CD4-positive, alpha-beta memory T cell (primary cell): ENCODE measurements around the gene CENPN. TPM values are rescaled to one million over a fixed set of nuclear protein-coding genes. Genes with fewer than 3 reads are reported as not detected.

Experiments
- CTCF ChIA-PET: fragments of 350-600 bp; sonication (Branson Sonifier 250); formaldehyde crosslinking; loops from one replicate; lab custom pipeline; 2021; ENCODE audit warnings: inconsistent platforms; ENCODE audit not compliant: partially characterized antibody; lab: Charles Lee
- POLR2A ChIA-PET: fragments of 350-600 bp; sonication (Branson Sonifier 250); formaldehyde crosslinking; loops from one replicate; lab custom pipeline; 2021; ENCODE audit not compliant: partially characterized antibody; lab: Charles Lee
- DNase-seq, 5 donors: peaks; one replicate each; pipeline versions ENCODE4 v3.0.0 to v3.0.0-alpha.2; 2020 to 2022; ENCODE audit warnings: mixed read lengths in 1 of 5
- H3K27ac ChIP-seq: one replicate; pipeline ENCODE4 v1.7.0; 2013; ENCODE audit warnings: low read depth, low read length
- H3K27me3 ChIP-seq: 2 replicates; pipeline ENCODE4 v1.7.0; 2013; ENCODE audit warnings: mild to moderate bottlenecking, low read length, moderate library complexity; ENCODE audit not compliant: insufficient read depth
- H3K36me3 ChIP-seq: 2 replicates; pipeline ENCODE4 v1.7.0; 2013; ENCODE audit warnings: mild to moderate bottlenecking, low read length, moderate library complexity; ENCODE audit not compliant: insufficient read depth
- H3K4me1 ChIP-seq: 2 replicates; pipeline ENCODE4 v1.7.0; 2013; ENCODE audit warnings: mild to moderate bottlenecking, low read length, moderate library complexity; ENCODE audit not compliant: insufficient read depth
- H3K4me3 ChIP-seq, 2 donors: one replicate each; pipeline ENCODE4 v1.7.0; 2013; ENCODE audit warnings: low read length in 2 of 2, mild to moderate bottlenecking in 1 of 2
- H3K9me3 ChIP-seq, 2 donors: one replicate each; pipeline ENCODE4 v1.7.0; 2013; ENCODE audit warnings: low read length in 2 of 2, control low read depth in 1 of 2; ENCODE audit not compliant: control insufficient read depth in 1 of 2
- H3K27ac Mint-ChIP-seq, 7 donors: one replicate each; pipeline ENCODE4 v1.8.0; 2020 to 2021; ENCODE audit warnings: mixed read lengths in 7 of 7, mild to moderate bottlenecking in 6 of 7, inconsistent platforms in 3 of 7, moderate library complexity in 3 of 7
- H3K27me3 Mint-ChIP-seq, 2 donors: one replicate each; pipeline ENCODE4 v1.8.0; 2020 to 2021; ENCODE audit warnings: mixed read lengths in 2 of 2
- H3K36me3 Mint-ChIP-seq, 2 donors: one replicate each; pipeline ENCODE4 v1.8.0; 2020 to 2021; ENCODE audit warnings: mixed read lengths in 2 of 2, inconsistent platforms in 1 of 2, mild to moderate bottlenecking in 1 of 2
- H3K4me1 Mint-ChIP-seq, 4 donors: one replicate each; pipeline ENCODE4 v1.8.0; 2020 to 2021; ENCODE audit warnings: mixed read lengths in 4 of 4, mild to moderate bottlenecking in 1 of 4
- H3K4me3 Mint-ChIP-seq, 8 donors: one replicate each; pipeline ENCODE4 v1.8.0; 2020 to 2021; ENCODE audit warnings: mixed read lengths in 8 of 8, mild to moderate bottlenecking in 7 of 8, moderate library complexity in 6 of 8, inconsistent platforms in 3 of 8
- H3K9me3 Mint-ChIP-seq, 8 donors: one replicate each; pipeline ENCODE4 v1.8.0; 2020 to 2021; ENCODE audit warnings: mixed read lengths in 8 of 8, mild to moderate bottlenecking in 5 of 8, inconsistent platforms in 3 of 8, moderate library complexity in 1 of 8
- intact Hi-C: fragments of 100-400 bp; cut with micrococcal nuclease; formaldehyde crosslinking; loops from one replicate; pipeline ENCODE4 v1.15.1; 2023
- polyA plus RNA-seq, 2 donors: library from polyadenylated mRNA; unstranded; fragments of 300-500 nt; fragmentation: Illumina TruSeq; gene quantifications; one replicate each; pipeline ENCODE4 v1.2.3, GENCODE V29; 2021
- total RNA-seq, 2 experiments: library from RNA; stranded (reverse); gene quantifications; one replicate each; pipeline ENCODE4 v1.2.3, GENCODE V29; 2021

CENPN gene
- total and polyA plus RNA-seq, 4 experiments from 2014 or later = 2.9 to 4.0 (median 3.6) TPM

GRCh38 chr16:81003610-81004460 is 3.2 kb upstream of the CENPN start:
- DNase-seq = peak in 2 of 5 donors; percentile 22 to 33
- Mint-ChIP-seq H3K27me3 (no peaks in the 10 kb centered on the region), H3K27ac (peak overlapping the region; percentile 78 to 100 (median 94)), H3K36me3 (peaks cover 0 to 17% of the 10 kb centered on the region in 2 donors), H3K4me1 (peaks cover 39 to 76% (median 62%) of the 10 kb centered on the region in 4 donors), H3K9me3 (peaks cover 0 to 9% (median 0%) of the 10 kb centered on the region in 8 donors), H3K4me3 (peak overlapping the region; percentile 64 to 94 (median 86))
- peaks cover 54% of the 10 kb centered on the region for H3K4me1 ChIP-seq
- ChIA-PET POLR2A (interaction anchor here (0.8 to 6.0 kb wide), 4 partner anchors 10 to 73 kb away, joined by 4 to 66 read pairs (median 6); partner anchors contain the start of genes ATMIN and C16orf46), CTCF (interaction anchor here (0.6 to 6.9 kb wide), 18 partner anchors 7 to 734 kb away, joined by 3 to 91 read pairs (median 4); partner anchors contain the start of genes ATMIN and C16orf46)
- peak overlapping the region; percentile 61 to 64 for H3K4me3 ChIP-seq
- no peaks in the 10 kb centered on the region for H3K9me3 ChIP-seq
- peak overlapping the region; percentile 74 for H3K27ac ChIP-seq
- intact Hi-C loops = loop anchor here (10.0 kb wide), 2 partner anchors 199 to 1719 kb away; partner anchors contain the start of gene CDYL2
- no peaks in the 10 kb centered on the region for H3K27me3 ChIP-seq
- no peaks in the 10 kb centered on the region for H3K36me3 ChIP-seq

GRCh38 chr16:81004646-81005353 is 2.2 kb upstream of the CENPN start:
- H3K4me3 ChIP-seq = peak overlapping the region; percentile 61 to 64
- Mint-ChIP-seq H3K9me3 (peaks cover 0 to 9% (median 0%) of the 10 kb centered on the region in 8 donors), H3K27ac (peak overlapping the region; percentile 78 to 100 (median 94)), H3K27me3 (no peaks in the 10 kb centered on the region), H3K4me3 (peak overlapping the region; percentile 64 to 94 (median 86)), H3K36me3 (peaks cover 0 to 17% of the 10 kb centered on the region in 2 donors), H3K4me1 (peaks cover 32 to 67% (median 53%) of the 10 kb centered on the region in 4 donors)
- no peaks in the 10 kb centered on the region for H3K27me3 ChIP-seq
- H3K27ac ChIP-seq = peak overlapping the region; percentile 74
- intact Hi-C loops = loop anchor here (5.0 to 10.0 kb wide), 3 partner anchors 200 to 1720 kb away; partner anchors contain the start of gene CDYL2
- peaks cover 54% of the 10 kb centered on the region for H3K4me1 ChIP-seq
- peak; percentile 46 to 70 (median 68) for DNase-seq
- CTCF ChIA-PET = interaction anchor here (0.6 to 6.9 kb wide), 20 partner anchors 8 to 733 kb away, joined by 3 to 91 read pairs (median 4); partner anchors contain the start of genes ATMIN, C16orf46 and GAN
- no peaks in the 10 kb centered on the region for H3K9me3 ChIP-seq
- POLR2A ChIA-PET = interaction anchor here (0.8 to 6.0 kb wide), 4 partner anchors 11 to 72 kb away, joined by 4 to 66 read pairs (median 6); partner anchors contain the start of genes ATMIN and C16orf46
- no peaks in the 10 kb centered on the region for H3K36me3 ChIP-seq

DNA sequence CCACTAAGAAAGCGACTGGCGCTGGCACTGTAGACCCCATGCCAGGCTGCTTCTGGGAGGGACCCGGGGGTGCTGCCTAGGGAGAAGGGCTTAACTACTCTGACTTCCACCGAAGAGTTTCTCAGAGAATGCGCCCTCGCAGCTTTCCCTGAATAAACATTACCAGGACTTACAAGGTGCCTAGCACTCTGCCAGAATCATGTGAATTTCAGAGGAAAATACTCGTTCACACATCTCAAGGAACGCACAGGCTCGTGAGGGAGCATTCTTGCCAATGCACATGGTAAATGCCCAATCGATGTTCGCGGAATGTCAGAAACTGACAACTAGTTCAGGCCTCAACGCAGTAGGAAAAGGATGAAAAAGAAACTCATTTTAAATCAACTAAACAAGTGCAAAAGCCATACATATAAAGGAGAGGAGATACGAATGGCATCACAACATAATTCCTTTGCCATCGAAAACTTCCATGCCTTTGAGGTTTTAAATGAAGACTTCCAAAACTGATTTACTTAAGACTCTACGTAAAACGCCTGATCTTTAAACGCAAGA is 1.3 kb upstream of the CENPN start:
- H3K27ac ChIP-seq = peak overlapping the region; percentile 95
- H3K9me3 ChIP-seq = no peaks in the 10 kb centered on the region
- peak overlapping the region; percentile 37 to 85 for H3K4me3 ChIP-seq
- Mint-ChIP-seq H3K9me3 (peaks cover 0 to 9% (median 0%) of the 10 kb centered on the region in 8 donors), H3K4me3 (peak overlapping the region; percentile 93 to 99 (median 94)), H3K27me3 (no peaks in the 10 kb centered on the region), H3K4me1 (peaks cover 32 to 61% (median 49%) of the 10 kb centered on the region in 4 donors), H3K27ac (peak overlapping the region; percentile 97 to 100 (median 100)), H3K36me3 (peaks cover 0 to 17% of the 10 kb centered on the region in 2 donors)
- intact Hi-C loops = loop anchor here (1.0 to 10.0 kb wide), 6 partner anchors 201 to 1721 kb away; partner anchors contain the start of genes CDYL2, DYNLRB2, GAN and MAF
- CTCF ChIA-PET = interaction anchor here (1.0 to 6.9 kb wide), 6 partner anchors 12 to 309 kb away, joined by 3 to 91 read pairs (median 18); partner anchors contain the start of genes ATMIN and GAN
- DNase-seq = peak in 2 of 5 donors; percentile 5 to 40
- POLR2A ChIA-PET = interaction anchor here (2.3 to 6.0 kb wide), 4 partner anchors 8 to 71 kb away, joined by 7 to 66 read pairs (median 18); partner anchors contain the start of genes ATMIN and C16orf46
- H3K27me3 ChIP-seq = no peaks in the 10 kb centered on the region
- no peaks in the 10 kb centered on the region for H3K36me3 ChIP-seq
- H3K4me1 ChIP-seq = peaks cover 52% of the 10 kb centered on the region

- peaks cover 0 to 17% of the 10 kb centered on the region in 2 donors for H3K36me3 Mint-ChIP-seq
These were observed 702 bp upstream of the CENPN start for GRCh38 chr16:81006211-81006812.

DNA sequence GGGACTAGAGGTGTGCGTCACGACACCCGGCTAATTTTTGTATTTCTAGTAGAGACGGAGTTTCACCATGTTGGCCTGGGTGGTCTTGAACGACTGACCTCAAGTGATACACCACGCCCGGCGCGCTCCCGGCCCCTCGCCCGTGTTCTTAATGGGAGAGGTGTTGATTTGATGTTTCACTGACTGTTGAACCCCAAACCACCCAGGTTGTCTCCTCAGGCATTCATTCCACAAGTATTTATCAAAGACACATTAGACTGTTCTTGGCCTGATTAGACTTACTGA is 1.4 kb downstream of the CENPN start:
- ChIA-PET CTCF (interaction anchor here (5.0 kb wide), 1 partner anchor 26 kb away, joined by 41 read pairs; the partner anchor contains the start of gene ATMIN), POLR2A (interaction anchor here (0.6 to 3.4 kb wide), 3 partner anchors 11 to 69 kb away, joined by 3 to 27 read pairs (median 19); partner anchors contain the start of gene C16orf46)
- intact Hi-C loops = loop anchor here (5.0 to 10.0 kb wide), 3 partner anchors 204 to 1724 kb away; partner anchors contain the start of gene CDYL2
- Mint-ChIP-seq H3K27me3 (no peaks in the 10 kb centered on the region), H3K27ac (peak overlapping the region; percentile 97 to 100 (median 100)), H3K9me3 (peaks cover 0 to 10% (median 0%) of the 10 kb centered on the region in 8 donors), H3K36me3 (peaks cover 3 to 15% of the 10 kb centered on the region in 2 donors), H3K4me3 (peak overlapping the region; percentile 93 to 99 (median 94)), H3K4me1 (peaks cover 21 to 39% (median 31%) of the 10 kb centered on the region in 4 donors)
- Histone ChIP-seq H3K27me3 (no peaks in the 10 kb centered on the region), H3K4me1 (peaks cover 34% of the 10 kb centered on the region), H3K4me3 (peak overlapping the region; percentile 85 to 86), H3K9me3 (no peaks in the 10 kb centered on the region), H3K36me3 (no peaks in the 10 kb centered on the region), H3K27ac (peak overlapping the region; percentile 95)
- DNase-seq = peak in 1 of 5 donors; percentile 39

More at GRCh38 chr16:81006211-81006812, 702 bp upstream of the CENPN start:
- ChIA-PET CTCF (interaction anchor here (1.0 to 5.0 kb wide), 7 partner anchors 13 to 724 kb away, joined by 3 to 41 read pairs (median 5); partner anchors contain the start of genes ATMIN, C16orf46 and GAN), POLR2A (interaction anchor here (0.9 to 6.0 kb wide), 14 partner anchors 9 to 1408 kb away, joined by 3 to 66 read pairs (median 6); partner anchors contain the start of genes ATMIN, C16orf46 and GAN)
- intact Hi-C loops = loop anchor here (1.0 to 10.0 kb wide), 6 partner anchors 202 to 1722 kb away; partner anchors contain the start of genes CDYL2, DYNLRB2, GAN and MAF
- Mint-ChIP-seq H3K9me3 (peaks cover 0 to 10% (median 0%) of the 10 kb centered on the region in 8 donors), H3K27me3 (no peaks in the 10 kb centered on the region), H3K4me1 (peaks cover 32 to 57% (median 45%) of the 10 kb centered on the region in 4 donors), H3K4me3 (peak overlapping the region; percentile 93 to 99 (median 94)), H3K27ac (peak overlapping the region; percentile 97 to 100 (median 100))
- Histone ChIP-seq H3K27me3 (no peaks in the 10 kb centered on the region), H3K4me1 (peaks cover 48% of the 10 kb centered on the region), H3K9me3 (no peaks in the 10 kb centered on the region), H3K4me3 (peak overlapping the region; percentile 37 to 85), H3K36me3 (no peaks in the 10 kb centered on the region), H3K27ac (peak overlapping the region; percentile 95)
- peak in 1 of 5 donors; percentile 78 for DNase-seq
